Measurements from ENCODE around the gene GIT2. TPM values are rescaled to one million over a fixed set of nuclear protein-coding genes. Genes with fewer than 3 reads are reported as not detected.

GIT2 gene
- total and polyA plus RNA-seq, 2 of the 8 experiments (the other 6 are each of a cell fraction or from before 2014, with no cell fraction given), result 9.6 to 20.7 TPM

DNA sequence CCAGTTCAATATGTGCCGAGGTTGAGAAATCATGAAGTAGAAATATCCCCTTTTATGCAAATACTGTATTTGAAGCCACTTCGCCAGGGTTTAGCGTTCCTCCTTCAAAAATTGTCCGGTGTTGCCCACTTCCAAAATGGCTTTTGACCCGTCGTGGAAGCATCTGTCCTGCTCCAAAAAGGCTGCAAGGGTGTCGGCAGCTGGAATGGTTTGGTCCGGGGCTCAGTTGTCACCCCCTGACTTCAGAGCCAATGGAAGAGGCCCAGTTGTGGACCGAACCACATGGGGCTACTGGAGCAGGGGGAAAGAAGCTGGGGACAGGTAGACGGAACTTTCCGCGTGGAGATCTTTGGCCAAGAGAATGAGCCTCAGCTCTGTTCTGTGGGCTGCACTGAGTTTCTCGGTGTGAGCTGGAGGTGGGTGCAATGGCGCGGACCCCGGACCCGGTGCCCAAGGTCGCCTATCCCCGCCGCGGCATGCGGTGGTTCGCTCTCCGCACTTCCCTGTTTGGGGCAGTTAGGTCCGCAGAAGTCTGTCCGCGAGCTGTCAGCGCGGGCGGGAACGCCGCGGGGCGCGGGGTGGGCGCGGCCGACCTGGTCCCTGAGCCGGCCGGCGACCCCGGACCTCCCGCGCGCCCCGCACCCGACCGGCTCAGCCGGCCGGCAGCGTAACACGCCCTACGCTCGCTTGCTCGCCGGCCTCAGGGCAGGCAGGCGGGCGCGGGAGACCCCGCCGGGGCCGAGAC lies 2.9 kb upstream of the GIT2 start, which contains the start of gene ANKRD13A (continued):
- TF ChIP-seq CHD1 (IDR thresholded peaks at IDR 0.05; ENCODE audit: low read depth, low read length) (peak; percentile 99), SP4 (IDR thresholded peaks at IDR 0.05; ENCODE audit: low read length) (no peak), JUN (IDR thresholded peaks at IDR 0.05; ENCODE audit: low read depth, low read length) (no peak), PHF8 (conservative IDR thresholded peaks at IDR 0.05; ENCODE audit: low read depth, low read length) (peak; percentile 48; the same call in 1 of the 2 replicates), RNF2 (IDR thresholded peaks at IDR 0.05; ENCODE audit: borderline replicate concordance, low read depth, low read length, missing control alignments, poor library complexity, severe bottlenecking) (no peak), POU5F1 (IDR thresholded peaks at IDR 0.05; ENCODE audit: low read depth, low read length) (no peak), CTBP2 (IDR thresholded peaks at IDR 0.05; ENCODE audit: borderline replicate concordance, insufficient read depth, insufficient read length, low read length) (no peak), BACH1 (IDR thresholded peaks at IDR 0.05; ENCODE audit: low read length) (no peak), BCL11A (IDR thresholded peaks at IDR 0.05; ENCODE audit: low read depth in 2 of 2, low read length in 2 of 2) (no peak), KDM5A (IDR thresholded peaks at IDR 0.05; ENCODE audit: low read length) (no peak), CEBPB (IDR thresholded peaks at IDR 0.05; ENCODE audit: low read depth, low read length) (no peak), RAD21 (IDR thresholded peaks at IDR 0.05 in 1 of 2, conservative IDR thresholded peaks at IDR 0.05 in 1 of 2; ENCODE audit: low read depth in 2 of 2, low read length in 2 of 2) (no peak), EGR1 (IDR thresholded peaks at IDR 0.05; ENCODE audit: borderline replicate concordance, low read depth, low read length) (peak; percentile 60; the same call in 1 of the 2 replicates), TAF1 (IDR thresholded peaks at IDR 0.05; ENCODE audit: low read depth, low read length) (peak; percentile 79; the same call in 1 of the 2 replicates), SIN3A (conservative IDR thresholded peaks at IDR 0.05 in 1 of 2, IDR thresholded peaks at IDR 0.05 in 1 of 2; ENCODE audit: low read depth in 1 of 2, low read length in 2 of 2) (peak; percentile 63 to 82; a peak in 2 of 4 replicates), USF2 (IDR thresholded peaks at IDR 0.05; ENCODE audit: low read length) (peak; percentile 32; the same call in 1 of the 2 replicates), JUND (IDR thresholded peaks at IDR 0.05; ENCODE audit: low read length) (peak; percentile 99), CHD2 (IDR thresholded peaks at IDR 0.05; ENCODE audit: low read length) (0 out of 2 replicates have a peak, but pooled peaks have one; percentile 44), POLR2A (IDR thresholded peaks at IDR 0.05; ENCODE audit: control extremely low read depth in 1 of 2, low read depth in 2 of 2, low read length in 2 of 2) (peak in 1 of 2 experiments; percentile 64; a peak in 2 of 3 replicates)
- TF ChIP-seq, protein P1, sequence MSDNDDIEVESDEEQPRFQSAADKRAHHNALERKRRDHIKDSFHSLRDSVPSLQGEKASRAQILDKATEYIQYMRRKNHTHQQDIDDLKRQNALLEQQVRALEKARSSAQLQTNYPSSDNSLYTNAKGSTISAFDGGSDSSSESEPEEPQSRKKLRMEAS (IDR thresholded peaks at IDR 0.05), result peak; percentile 89
- TF ChIP-seq, protein P2, sequence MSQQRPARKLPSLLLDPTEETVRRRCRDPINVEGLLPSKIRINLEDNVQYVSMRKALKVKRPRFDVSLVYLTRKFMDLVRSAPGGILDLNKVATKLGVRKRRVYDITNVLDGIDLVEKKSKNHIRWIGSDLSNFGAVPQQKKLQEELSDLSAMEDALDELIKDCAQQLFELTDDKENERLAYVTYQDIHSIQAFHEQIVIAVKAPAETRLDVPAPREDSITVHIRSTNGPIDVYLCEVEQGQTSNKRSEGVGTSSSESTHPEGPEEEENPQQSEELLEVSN (IDR thresholded peaks at IDR 0.05), result peak; percentile 86
